Iris pigment epithelial cell (primary cell): ENCODE data around the gene ORAI1.
"Not testable (repeated sequence)": the region's sequence is repeated elsewhere in the genome, so short reads cannot be mapped to it uniquely, and the experiment has no call there.

Experiments
- DNase-seq: peaks from one replicate; pipeline ENCODE4 v3.0.0-alpha.2; 2011; ENCODE audit warnings: low read depth

The ORAI1 gene

GRCh38 chr12:121649322-121649721, 23.0 kb downstream of the ORAI1 start:
- DNase-seq = no peak

- DNase-seq = no peak
Measured at GRCh38 chr12:121649819-121650353, 23.6 kb downstream of the ORAI1 start.

DNA sequence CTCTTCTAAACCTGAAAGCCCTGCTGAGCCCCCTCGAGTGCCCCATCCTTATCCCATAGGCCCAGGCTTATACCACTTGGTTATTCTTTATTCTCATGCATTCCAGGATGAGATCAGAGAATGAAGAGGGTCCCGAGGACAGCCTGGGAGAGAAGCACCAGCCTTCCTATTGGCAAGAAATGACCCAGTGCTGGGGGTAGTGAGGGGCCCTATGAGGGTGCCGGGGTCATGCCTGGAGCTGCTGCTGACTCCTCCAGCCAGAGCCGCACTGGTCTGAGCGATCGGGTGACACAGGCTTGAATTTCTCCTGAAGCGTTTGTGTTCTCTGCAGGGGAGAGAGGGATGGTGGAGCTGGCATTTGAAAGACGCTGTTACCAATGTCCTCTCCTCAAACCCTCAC, 25.0 kb downstream of the ORAI1 start:
- DNase-seq = no peak

GRCh38 chr12:121652767-121653497, 26.6 kb downstream of the ORAI1 start:
- no peak for DNase-seq

GRCh38 chr12:121653999-121654398, 27.7 kb downstream of the ORAI1 start:
- no peak for DNase-seq

DNA sequence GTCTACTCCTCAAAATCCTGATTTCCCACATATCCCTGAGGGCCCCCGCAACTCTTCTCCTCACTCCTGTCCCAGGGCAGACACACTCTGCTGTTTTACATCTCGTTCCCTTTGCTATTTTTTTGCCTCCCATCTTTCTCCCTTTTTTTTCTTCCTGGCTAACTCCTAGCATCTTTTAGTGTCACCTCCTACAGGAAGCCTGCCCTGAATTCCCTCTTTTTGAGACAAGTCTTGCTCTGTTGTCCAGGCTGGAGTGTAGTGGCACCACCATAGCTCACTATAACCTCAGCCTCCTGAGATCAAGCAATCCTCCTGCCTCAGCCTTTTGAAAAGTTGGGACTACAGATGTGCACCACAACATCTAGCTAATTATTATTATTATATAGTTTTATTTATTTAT, 29.8 kb downstream of the ORAI1 start:
- DNase-seq = no peak

- DNase-seq = peak; percentile 29
Measured at GRCh38 chr12:121657305-121658008, 31.1 kb downstream of the ORAI1 start.

GRCh38 chr12:121661353-121662105, 35.2 kb downstream of the ORAI1 start:
- DNase-seq = not testable (repeated sequence)

DNA sequence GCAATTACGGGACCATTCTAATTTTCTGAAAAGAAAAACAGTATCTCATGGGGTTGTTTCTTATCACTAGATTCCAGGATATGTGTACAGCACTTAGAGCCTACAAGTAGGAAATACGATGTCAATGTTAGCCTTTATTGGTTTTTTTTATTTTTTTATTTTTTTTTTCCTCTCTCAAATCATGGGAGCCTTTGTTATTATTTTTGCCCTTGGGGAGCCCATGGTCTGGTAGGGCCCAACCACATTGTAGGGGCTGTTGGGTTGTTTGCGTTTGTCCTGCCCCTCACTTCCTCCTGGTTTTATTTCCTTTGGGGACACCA, 37.2 kb downstream of the ORAI1 start:
- no peak for DNase-seq

DNA sequence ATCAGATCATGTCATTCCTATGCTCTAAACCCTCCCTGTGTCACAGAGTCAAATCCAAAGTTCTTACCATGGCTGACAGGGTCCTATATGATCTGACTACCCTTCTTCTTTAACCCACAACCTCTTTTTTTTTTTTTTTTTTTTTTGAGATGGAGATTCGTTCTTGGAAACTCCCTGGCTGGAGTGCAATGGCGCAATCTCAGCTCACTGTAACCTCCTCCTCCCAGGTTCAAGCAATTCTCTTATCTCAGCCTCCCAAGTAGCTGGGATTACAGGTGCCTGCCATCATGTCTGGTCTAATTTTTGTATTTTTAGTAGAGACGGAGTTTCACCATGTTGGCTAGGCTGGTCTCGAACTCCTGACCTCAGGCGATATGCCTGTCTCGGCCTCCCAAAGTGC, 40.5 kb downstream of the ORAI1 start:
- not testable (repeated sequence) for DNase-seq

- peak; percentile 21 for DNase-seq
Measured at GRCh38 chr12:121668750-121669520, 42.6 kb downstream of the ORAI1 start.

GRCh38 chr12:121669521-121669900, 43.2 kb downstream of the ORAI1 start, which contains the start of gene MORN3:
MORN3 (minus strand) TSS chr12:121669654; CDS start chr12:121669483, 171 bp downstream.
- DNase-seq = no peak

DNA sequence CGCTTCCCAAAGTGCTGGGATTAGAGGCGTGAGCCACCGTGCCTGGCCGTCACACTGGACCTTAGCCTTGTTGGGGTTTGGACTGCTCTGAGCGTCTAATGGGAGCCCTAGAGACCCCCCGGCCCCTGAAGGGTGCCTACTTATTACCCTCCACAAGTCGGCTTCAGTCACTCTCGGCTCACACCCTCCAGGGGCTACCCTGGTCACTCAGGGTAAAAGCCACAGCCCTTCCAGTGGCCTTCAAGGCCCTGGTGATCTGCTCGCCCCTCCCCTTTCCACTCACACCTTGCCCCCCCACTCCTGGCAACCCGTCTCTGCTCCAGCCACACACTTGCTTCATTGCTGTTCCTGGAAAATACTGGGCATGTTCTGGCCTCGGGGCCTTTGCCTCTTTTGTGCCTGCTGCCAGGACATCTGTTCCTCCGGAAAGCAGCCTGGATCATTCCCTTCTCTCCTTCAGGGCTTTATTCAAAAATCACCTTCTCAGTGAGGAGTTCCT, 46.7 kb downstream of the ORAI1 start:
- no peak for DNase-seq

GRCh38 chr12:121676190-121676589, 49.9 kb downstream of the ORAI1 start:
- DNase-seq = no peak

GRCh38 chr12:121678305-121678704, 52.0 kb downstream of the ORAI1 start:
- DNase-seq = no peak

DNA sequence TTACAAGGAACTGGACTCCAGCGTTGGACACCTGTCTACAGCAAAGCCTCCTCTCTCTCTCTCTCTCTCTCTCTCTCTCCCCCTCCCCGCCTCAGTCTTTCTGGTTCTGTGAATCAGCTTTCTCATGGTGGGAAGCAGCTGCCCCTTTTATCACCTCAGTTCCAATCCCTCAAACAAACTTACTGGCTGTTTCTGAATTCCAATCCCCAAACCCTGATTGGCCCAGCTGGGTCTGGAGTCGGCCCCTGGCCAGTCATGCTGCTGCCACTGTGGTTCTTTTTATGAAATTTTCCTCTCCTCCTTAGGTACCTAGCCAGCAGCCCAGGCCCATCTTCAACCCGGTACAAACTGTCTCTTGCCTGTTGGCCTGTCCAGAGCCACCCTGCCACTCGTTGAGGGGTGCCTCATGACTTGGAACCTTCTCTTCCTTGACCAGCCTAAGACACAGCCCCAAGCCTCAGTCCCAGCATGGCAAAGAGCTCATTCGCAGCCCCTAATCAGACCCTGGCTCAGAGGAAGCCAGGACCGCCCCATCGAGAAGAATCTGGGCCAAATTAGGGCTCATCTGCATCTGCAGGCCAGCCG, 52.5 kb downstream of the ORAI1 start:
- DNase-seq = peak; percentile 48

DNA sequence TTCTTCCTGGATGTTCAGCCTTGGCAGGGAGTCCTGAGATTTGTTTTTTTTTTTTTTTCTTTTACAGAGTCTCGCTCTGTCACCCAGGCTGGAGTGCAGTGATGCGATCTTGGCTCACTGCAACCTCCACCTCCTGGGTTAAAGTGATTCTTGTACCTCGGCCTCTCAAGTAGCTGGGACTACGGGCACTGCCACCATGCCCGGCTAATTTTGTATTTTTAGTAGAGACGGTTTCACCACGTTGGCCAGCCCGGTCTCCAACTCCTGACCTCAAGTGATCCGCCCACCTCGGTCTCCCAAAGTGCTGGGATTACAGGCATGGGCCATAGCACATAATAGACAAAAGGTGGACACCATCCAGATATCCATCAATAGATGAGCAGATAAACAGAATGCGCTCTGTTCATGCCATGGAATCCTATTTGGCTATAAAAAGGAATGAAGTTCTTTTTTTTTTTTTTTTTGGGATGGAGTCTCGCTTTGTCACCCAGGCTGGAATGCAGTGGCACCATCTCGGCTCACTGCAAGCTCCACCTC, 53.4 kb downstream of the ORAI1 start:
- DNase-seq = not testable (repeated sequence)

GRCh38 chr12:121688966-121689365, 62.6 kb downstream of the ORAI1 start:
- DNase-seq = no peak

- DNase-seq = no peak
Measured at GRCh38 chr12:121689430-121689829, 63.1 kb downstream of the ORAI1 start.
